Smooth muscle cell (in vitro differentiated cells): Measurements from ENCODE around the gene SMARCAD1. TPM values are rescaled to one million over a fixed set of nuclear protein-coding genes. Genes with fewer than 3 reads are reported as not detected.

Source experiments
- DNase-seq: peaks from one replicate; lab custom pipeline; 2025; ENCODE audit not compliant: unreplicated experiment; lab: John Stamatoyannopoulos, UW
- H2AFZ ChIP-seq: fragments of 200-600 bp; sonication (generic); 2 replicates; pipeline ENCODE4 v1.6.0; 2016; ENCODE audit warnings: antibody characterized with exemption, low read depth, mild to moderate bottlenecking
- H3F3A ChIP-seq: fragments of 200-600 bp; sonication (generic); 2 replicates; pipeline ENCODE4 v1.6.0; 2017; ENCODE audit warnings: antibody characterized with exemption, low read depth
- H3K27ac ChIP-seq: fragments of 200-600 bp; sonication (generic); 2 replicates; pipeline ENCODE4 v1.5.1; 2016; ENCODE audit warnings: low read depth, mild to moderate bottlenecking
- H3K27me3 ChIP-seq: fragments of 200-600 bp; sonication (generic); 2 replicates; pipeline ENCODE4 v1.6.1; 2016; ENCODE audit warnings: low read depth, mild to moderate bottlenecking
- H3K36me3 ChIP-seq: fragments of 200-600 bp; sonication (generic); 2 replicates; pipeline ENCODE4 v1.5.1; 2016; ENCODE audit warnings: low read depth
- H3K4me1 ChIP-seq: fragments of 200-600 bp; sonication (generic); 2 replicates; pipeline ENCODE4 v1.5.1; 2016; ENCODE audit warnings: low read depth
- H3K4me2 ChIP-seq: fragments of 200-600 bp; sonication (generic); 2 replicates; pipeline ENCODE4 v1.6.0; 2016; ENCODE audit warnings: mild to moderate bottlenecking
- H3K4me3 ChIP-seq: fragments of 200-600 bp; sonication (generic); 2 replicates; pipeline ENCODE4 v1.5.1; 2016; ENCODE audit warnings: mild to moderate bottlenecking
- H3K79me2 ChIP-seq: fragments of 200-600 bp; sonication (generic); 2 replicates; pipeline ENCODE4 v1.6.0; 2016; ENCODE audit warnings: low read depth, mild to moderate bottlenecking
- H3K9ac ChIP-seq: fragments of 200-600 bp; sonication (generic); 2 replicates; pipeline ENCODE4 v1.6.0; 2016; ENCODE audit warnings: low read depth
- H3K9me3 ChIP-seq: fragments of 200-600 bp; sonication (generic); replicated peaks from 2 replicates; pipeline ENCODE4 v1.5.1; 2016; ENCODE audit warnings: low read depth
- H4K20me1 ChIP-seq: fragments of 200-600 bp; sonication (generic); 2 replicates; pipeline ENCODE4 v1.6.0; 2016; ENCODE audit warnings: low read depth
- WGBS: methylation state at CpG from one replicate; pipeline ENCODE4 v1.1.7; 2016; ENCODE audit warnings: low lambda C conversion rate; 5-methylcytosine and 5-hydroxymethylcytosine counted together
- polyA plus RNA-seq: library from polyadenylated mRNA; unstranded; fragments of >200 nt; fragmentation: Nextera tagmentation; extraction: Ambion mirVana; gene quantifications from 2 replicates; pipeline ENCODE4 v1.2.1, GENCODE V29; 2016
- total RNA-seq: library from RNA; depleted of rRNA; stranded (reverse); fragments of >200 nt; gene quantifications from 2 replicates; pipeline ENCODE4 v1.2.3, GENCODE V29; 2014
- TF ChIP-seq, protein P1 (sequence below): fragments of 200-600 bp; sonication (generic); IDR thresholded peaks from 2 replicates; pipeline ENCODE4 v1.5.1; 2017; ENCODE audit warnings: borderline replicate concordance, mild to moderate bottlenecking, antibody characterized with exemption; ENCODE audit not compliant: insufficient read depth, poor library complexity, severe bottlenecking

SMARCAD1 gene
- total and polyA plus RNA-seq, 2 experiments from 2014 or later: 12.6 to 42.7 TPM

DNA sequence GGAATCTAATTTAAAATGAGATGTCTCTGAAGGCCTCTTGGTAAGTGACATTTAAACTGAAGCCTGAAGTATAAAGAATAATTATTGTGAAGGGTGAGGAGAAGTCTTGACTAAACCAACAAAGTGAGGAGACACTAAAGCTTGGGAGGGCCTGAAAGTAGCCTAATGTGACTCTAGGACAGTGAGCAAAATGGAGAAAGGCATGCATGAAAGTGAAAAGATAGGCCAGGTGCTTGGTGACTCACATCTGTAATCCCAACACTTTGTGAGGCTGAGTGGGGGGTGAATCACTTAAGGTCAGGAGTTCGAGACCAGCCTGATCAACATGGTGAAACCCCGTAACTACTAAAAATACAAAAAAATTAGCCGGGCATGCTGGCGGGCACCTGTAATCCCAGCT is 46.9 kb upstream of the SMARCAD1 start:
- no peak overlapping the region for H3K4me3 ChIP-seq
- no peaks in the 10 kb centered on the region for H3K9me3 ChIP-seq
- no peaks in the 10 kb centered on the region for H3K27me3 ChIP-seq
- no peak for DNase-seq
- H3F3A ChIP-seq: no peaks in the 10 kb centered on the region
- H3K36me3 ChIP-seq: no peaks in the 10 kb centered on the region
- TF ChIP-seq, protein P1, sequence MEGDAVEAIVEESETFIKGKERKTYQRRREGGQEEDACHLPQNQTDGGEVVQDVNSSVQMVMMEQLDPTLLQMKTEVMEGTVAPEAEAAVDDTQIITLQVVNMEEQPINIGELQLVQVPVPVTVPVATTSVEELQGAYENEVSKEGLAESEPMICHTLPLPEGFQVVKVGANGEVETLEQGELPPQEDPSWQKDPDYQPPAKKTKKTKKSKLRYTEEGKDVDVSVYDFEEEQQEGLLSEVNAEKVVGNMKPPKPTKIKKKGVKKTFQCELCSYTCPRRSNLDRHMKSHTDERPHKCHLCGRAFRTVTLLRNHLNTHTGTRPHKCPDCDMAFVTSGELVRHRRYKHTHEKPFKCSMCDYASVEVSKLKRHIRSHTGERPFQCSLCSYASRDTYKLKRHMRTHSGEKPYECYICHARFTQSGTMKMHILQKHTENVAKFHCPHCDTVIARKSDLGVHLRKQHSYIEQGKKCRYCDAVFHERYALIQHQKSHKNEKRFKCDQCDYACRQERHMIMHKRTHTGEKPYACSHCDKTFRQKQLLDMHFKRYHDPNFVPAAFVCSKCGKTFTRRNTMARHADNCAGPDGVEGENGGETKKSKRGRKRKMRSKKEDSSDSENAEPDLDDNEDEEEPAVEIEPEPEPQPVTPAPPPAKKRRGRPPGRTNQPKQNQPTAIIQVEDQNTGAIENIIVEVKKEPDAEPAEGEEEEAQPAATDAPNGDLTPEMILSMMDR: no peak
- H3K9ac ChIP-seq: no peak overlapping the region
- H3K27ac ChIP-seq: no peak overlapping the region
- H4K20me1 ChIP-seq: no peaks in the 10 kb centered on the region
- H3K79me2 ChIP-seq: no peaks in the 10 kb centered on the region
- H2AFZ ChIP-seq: no peak overlapping the region
- 99% methylated on average over 4 of the region's 4 CpGs for WGBS
- H3K4me1 ChIP-seq: no peaks in the 10 kb centered on the region
- H3K4me2 ChIP-seq: no peak overlapping the region

DNA sequence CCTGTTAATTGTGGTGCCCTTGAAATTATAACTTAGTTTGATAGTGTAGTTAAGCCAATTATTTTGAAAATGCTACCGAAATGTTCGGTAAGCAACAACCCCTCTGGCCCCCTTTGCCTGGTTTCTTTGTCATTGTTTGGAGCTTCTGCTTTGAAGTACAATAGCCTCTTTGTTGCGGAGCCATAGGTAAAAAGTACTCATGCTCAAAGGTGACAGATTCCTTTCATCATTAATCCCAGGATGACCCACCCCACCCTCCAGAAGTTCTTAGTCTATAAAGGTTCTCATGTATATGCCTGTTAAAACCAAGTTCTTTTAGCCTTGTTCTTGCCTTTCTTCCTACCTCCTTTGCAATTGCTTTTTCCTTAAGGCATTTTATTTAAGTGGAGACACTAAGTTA is 42.4 kb upstream of the SMARCAD1 start:
- Histone ChIP-seq H3K36me3 (no peaks in the 10 kb centered on the region), H3K9me3 (no peaks in the 10 kb centered on the region), H3K27ac (no peak overlapping the region), H3K4me1 (no peaks in the 10 kb centered on the region), H2AFZ (no peak overlapping the region), H3K27me3 (no peaks in the 10 kb centered on the region), H3K4me2 (no peak overlapping the region), H3F3A (no peaks in the 10 kb centered on the region), H3K79me2 (no peaks in the 10 kb centered on the region), H3K9ac (no peak overlapping the region), H3K4me3 (no peak overlapping the region), H4K20me1 (no peaks in the 10 kb centered on the region)
- DNase-seq: no peak
- WGBS: 39% methylated on average over 3 of the region's 3 CpGs
- TF ChIP-seq, protein P1: no peak

GRCh38 chr4:94168321-94168720 is 39.3 kb upstream of the SMARCAD1 start:
- H2AFZ ChIP-seq: no peak overlapping the region
- H3K27me3 ChIP-seq: no peaks in the 10 kb centered on the region
- no peak for DNase-seq
- TF ChIP-seq, protein P1: no peak
- H3K9me3 ChIP-seq: peaks cover 3% of the 10 kb centered on the region
- H3K4me3 ChIP-seq: no peak overlapping the region
- H3K9ac ChIP-seq: no peak overlapping the region
- no peaks in the 10 kb centered on the region for H3K36me3 ChIP-seq
- H4K20me1 ChIP-seq: no peaks in the 10 kb centered on the region
- no peaks in the 10 kb centered on the region for H3F3A ChIP-seq
- H3K27ac ChIP-seq: no peak overlapping the region
- H3K4me1 ChIP-seq: no peaks in the 10 kb centered on the region
- WGBS: 88% methylated on average over 2 of the region's 2 CpGs
- H3K4me2 ChIP-seq: no peak overlapping the region
- no peaks in the 10 kb centered on the region for H3K79me2 ChIP-seq

DNA sequence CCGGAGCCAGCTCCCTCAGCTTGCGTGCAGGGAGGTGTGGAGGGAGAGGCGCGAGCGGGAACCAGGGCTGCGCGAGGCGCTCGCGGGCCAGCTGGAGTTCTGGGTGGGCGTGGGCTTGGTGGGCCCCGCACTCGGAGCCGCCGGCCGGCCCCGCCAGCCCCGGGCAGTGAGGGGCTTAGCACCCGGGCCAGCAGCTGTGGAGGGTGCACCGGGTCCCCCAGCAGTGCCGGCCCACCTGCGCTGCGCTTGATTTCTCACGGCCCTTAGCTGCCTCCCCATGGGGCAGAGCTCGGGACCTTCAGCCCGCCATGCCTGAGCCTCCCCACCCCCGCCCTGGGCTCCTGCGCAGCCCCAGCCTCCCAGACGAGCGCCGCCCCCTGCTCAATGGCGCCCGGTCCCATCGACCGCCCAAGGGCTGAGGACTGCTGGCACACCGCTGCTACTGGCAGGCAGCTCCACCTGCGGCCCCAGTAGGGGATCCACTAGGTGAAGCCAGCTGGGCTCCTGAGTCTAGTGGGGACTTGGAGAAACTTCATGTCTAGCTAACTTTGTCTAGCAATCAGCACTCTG is 37.8 kb upstream of the SMARCAD1 start:
- Histone ChIP-seq H3K27ac (no peak overlapping the region), H3K79me2 (no peaks in the 10 kb centered on the region), H3K9ac (no peak overlapping the region), H3K4me1 (no peaks in the 10 kb centered on the region), H3K27me3 (no peaks in the 10 kb centered on the region), H3K4me3 (no peak overlapping the region), H3F3A (no peaks in the 10 kb centered on the region), H3K36me3 (no peaks in the 10 kb centered on the region), H3K4me2 (no peak overlapping the region), H3K9me3 (peaks cover 3% of the 10 kb centered on the region), H4K20me1 (no peaks in the 10 kb centered on the region), H2AFZ (no peak overlapping the region)
- DNase-seq: no peak
- TF ChIP-seq, protein P1: no peak
- WGBS: 96% methylated on average over 13 of the region's 37 CpGs
